ENCODE data around the gene BRCA2.

BRCA2 gene

DNA sequence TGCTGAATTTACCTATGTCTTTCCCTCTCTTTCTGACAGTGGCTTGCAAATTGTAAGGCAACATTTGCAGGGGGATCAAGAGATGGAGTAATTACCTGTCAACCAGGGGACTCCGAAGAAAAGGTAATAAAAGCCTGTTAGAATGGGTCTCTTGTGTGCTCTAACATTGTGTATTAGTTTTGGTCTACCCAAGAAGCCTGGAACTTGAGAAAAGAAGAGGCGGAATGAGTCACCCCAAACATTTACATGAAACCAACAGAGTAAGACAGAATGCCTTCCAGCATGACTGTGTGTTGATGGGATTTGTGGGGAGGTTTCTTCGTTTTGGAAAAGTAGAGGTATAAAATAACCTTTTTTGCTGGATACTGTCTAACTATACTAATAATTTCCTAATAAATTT is 36.9 kb upstream of the BRCA2 start:
- in situ Hi-C loops (cut with MboI; ENCODE audit: low sequenced_read_pairs, unreplicated experiment): no loop called here
- TF ChIP-seq, protein P1, sequence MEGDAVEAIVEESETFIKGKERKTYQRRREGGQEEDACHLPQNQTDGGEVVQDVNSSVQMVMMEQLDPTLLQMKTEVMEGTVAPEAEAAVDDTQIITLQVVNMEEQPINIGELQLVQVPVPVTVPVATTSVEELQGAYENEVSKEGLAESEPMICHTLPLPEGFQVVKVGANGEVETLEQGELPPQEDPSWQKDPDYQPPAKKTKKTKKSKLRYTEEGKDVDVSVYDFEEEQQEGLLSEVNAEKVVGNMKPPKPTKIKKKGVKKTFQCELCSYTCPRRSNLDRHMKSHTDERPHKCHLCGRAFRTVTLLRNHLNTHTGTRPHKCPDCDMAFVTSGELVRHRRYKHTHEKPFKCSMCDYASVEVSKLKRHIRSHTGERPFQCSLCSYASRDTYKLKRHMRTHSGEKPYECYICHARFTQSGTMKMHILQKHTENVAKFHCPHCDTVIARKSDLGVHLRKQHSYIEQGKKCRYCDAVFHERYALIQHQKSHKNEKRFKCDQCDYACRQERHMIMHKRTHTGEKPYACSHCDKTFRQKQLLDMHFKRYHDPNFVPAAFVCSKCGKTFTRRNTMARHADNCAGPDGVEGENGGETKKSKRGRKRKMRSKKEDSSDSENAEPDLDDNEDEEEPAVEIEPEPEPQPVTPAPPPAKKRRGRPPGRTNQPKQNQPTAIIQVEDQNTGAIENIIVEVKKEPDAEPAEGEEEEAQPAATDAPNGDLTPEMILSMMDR (IDR thresholded peaks at IDR 0.05; ENCODE audit: borderline replicate concordance, control extremely low read depth, extremely low read depth, insufficient read depth, missing control alignments): no peak
- DNase-seq (ENCODE audit: low spot score): peak; percentile 43

- DNase-seq (ENCODE audit: low spot score): no peak
- TF ChIP-seq, protein P1 (IDR thresholded peaks at IDR 0.05; ENCODE audit: borderline replicate concordance, control extremely low read depth, extremely low read depth, insufficient read depth, missing control alignments): no peak
- in situ Hi-C loops (cut with MboI; ENCODE audit: low sequenced_read_pairs, unreplicated experiment): no loop called here
Observed at GRCh38 chr13:32281096-32281495, 34.2 kb upstream of the BRCA2 start.

DNA sequence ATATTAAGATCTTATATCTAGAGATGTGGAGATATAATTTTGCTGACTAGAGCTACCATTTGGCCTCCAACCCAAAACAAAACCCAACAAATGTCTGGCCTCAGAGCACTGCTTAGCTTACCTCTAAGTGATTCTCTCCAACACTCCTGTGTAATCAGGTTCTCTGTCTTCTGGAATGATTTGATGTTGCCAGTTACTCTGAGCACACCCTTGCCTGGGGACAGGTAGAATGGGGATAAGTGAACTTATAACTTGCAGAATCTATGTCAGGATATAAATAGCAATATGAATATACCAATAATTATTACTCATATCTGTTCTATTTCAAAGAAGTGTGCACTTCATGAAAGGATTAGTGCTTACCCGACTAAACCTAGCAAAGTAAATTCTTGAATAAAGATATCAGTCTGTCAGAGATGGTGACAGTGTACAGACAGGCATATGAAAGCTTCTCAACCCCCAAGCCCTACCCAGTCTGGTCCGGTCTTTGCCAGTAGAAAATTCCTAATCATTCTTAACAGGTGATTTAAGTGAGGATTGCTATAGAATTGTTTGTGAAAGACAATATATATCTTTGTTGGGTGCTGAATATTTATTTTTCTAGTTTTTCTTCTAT is 33.1 kb upstream of the BRCA2 start:
- in situ Hi-C loops (cut with MboI; ENCODE audit: low sequenced_read_pairs, unreplicated experiment): no loop called here
- DNase-seq (ENCODE audit: low spot score): no peak
- TF ChIP-seq, protein P1 (IDR thresholded peaks at IDR 0.05; ENCODE audit: borderline replicate concordance, control extremely low read depth, extremely low read depth, insufficient read depth, missing control alignments): no peak

DNA sequence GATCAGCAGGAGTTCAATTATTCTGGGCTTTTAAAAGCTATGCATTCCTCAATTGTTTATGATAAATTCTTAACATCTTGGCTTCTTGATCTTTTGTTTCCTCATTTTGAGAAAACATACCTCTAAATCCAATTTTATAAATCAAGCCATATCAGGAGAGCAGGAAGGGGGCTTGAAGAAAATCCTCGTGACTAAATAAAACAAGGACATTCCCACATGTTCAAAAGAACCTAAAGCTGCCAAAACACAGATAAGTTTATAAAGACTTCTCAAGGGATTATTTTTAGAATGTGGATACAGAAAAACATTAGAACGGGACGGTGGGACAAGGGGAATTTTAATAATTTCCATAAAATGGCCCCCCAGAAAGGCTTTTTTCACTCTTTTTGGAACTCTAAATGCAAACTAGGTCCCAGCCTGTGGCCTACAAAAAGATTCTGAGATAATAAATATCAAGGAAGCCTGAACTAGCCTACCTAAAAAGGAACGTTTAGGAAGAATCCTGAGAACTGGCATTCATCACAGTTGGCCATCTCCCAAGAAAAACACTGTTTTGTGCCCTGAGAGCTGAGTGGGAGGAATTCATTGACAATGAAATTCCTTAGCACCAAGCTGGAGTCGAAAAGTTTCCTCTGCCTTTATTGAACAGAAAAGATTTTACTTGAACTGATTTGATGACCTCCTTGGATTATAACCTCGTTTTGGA is 30.2 kb upstream of the BRCA2 start:
- DNase-seq (ENCODE audit: low spot score): no peak
- in situ Hi-C loops (cut with MboI; ENCODE audit: low sequenced_read_pairs, unreplicated experiment): no loop called here
- TF ChIP-seq, protein P1 (IDR thresholded peaks at IDR 0.05; ENCODE audit: borderline replicate concordance, control extremely low read depth, extremely low read depth, insufficient read depth, missing control alignments): no peak

DNA sequence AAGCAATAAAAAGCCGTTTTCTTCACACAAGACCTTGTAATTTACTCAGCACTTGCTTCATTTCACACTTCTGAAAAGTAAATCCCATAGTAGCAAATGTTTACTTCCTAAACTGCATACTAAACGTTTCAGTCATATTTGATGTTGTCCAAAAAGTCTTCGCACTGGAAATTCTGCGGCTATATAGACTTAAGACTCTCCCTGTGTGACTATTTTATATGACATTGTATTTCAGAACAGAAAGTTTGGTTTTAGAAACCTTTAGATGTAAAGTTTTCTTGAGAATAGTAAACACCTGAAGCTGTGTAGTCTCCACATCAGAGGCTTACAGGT is 29.7 kb upstream of the BRCA2 start:
- in situ Hi-C loops (cut with MboI; ENCODE audit: low sequenced_read_pairs, unreplicated experiment): no loop called here
- TF ChIP-seq, protein P1 (IDR thresholded peaks at IDR 0.05; ENCODE audit: borderline replicate concordance, control extremely low read depth, extremely low read depth, insufficient read depth, missing control alignments): no peak
- no peak for DNase-seq (ENCODE audit: low spot score)

DNA sequence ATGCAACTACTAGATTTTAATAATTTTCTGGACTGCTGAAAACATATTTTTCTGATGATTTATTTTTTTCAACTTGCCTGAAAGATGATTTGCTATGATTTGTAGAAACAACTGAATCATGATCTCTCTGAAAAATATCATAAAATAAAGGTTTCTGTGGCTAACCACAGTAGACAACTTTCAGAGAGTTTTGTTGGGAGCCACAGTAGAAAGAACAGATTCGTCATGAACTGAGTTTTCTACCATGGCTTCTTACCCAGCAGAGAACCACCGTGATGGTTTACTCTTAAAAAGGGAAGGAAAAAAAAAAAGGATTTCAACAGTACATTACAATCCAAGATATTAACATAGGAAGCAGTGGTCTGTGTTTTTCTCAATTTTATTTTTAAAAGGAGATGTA is 18.1 kb upstream of the BRCA2 start:
- in situ Hi-C loops (cut with MboI; ENCODE audit: low sequenced_read_pairs, unreplicated experiment): no loop called here
- DNase-seq (ENCODE audit: low spot score): no peak
- TF ChIP-seq, protein P1 (IDR thresholded peaks at IDR 0.05; ENCODE audit: borderline replicate concordance, control extremely low read depth, extremely low read depth, insufficient read depth, missing control alignments): no peak
